H1 (cell line): Measurements from ENCODE around the gene TPD52L3. TPM values are rescaled to one million over a fixed set of nuclear protein-coding genes. Genes with fewer than 3 reads are reported as not detected.

Experiments used
- CTCF ChIA-PET: fragments of 300-600 bp; sonication (Branson Sonifier 250); formaldehyde crosslinking; loops from one replicate; lab custom pipeline; 2021; ENCODE audit not compliant: partially characterized antibody; lab: Charles Lee
- POLR2A ChIA-PET: fragments of 300-600 bp; sonication (Branson Sonifier 250); formaldehyde crosslinking; loops from one replicate; lab custom pipeline; 2021; ENCODE audit warnings: inconsistent platforms; ENCODE audit not compliant: partially characterized antibody; lab: Charles Lee
- DNase-seq, 2 experiments: peaks; one replicate each; pipeline versions ENCODE4 v3.0.0 to v3.0.0-alpha.2; 2010 to 2022; ENCODE audit warnings: low spot score in 2 of 2, low read depth in 1 of 2, mixed read lengths in 1 of 2
- FAIRE-seq: peaks from 2 replicates; lab custom pipeline; 2011; peaks lifted over from hg19 to GRCh38; lab: Jason Lieb, UNC
- H2AFZ ChIP-seq: 2 replicates; pipeline ENCODE4 v1.8.1; 2012; ENCODE audit warnings: low read length, inconsistent platforms
- H2AK5ac ChIP-seq: 2 replicates; pipeline ENCODE4 v1.6.1; 2013; ENCODE audit warnings: low read depth, low read length
- H2BK120ac ChIP-seq: replicated peaks from 2 replicates; pipeline ENCODE3; 2013; ENCODE audit warnings: low read depth, low read length, inconsistent platforms
- H2BK12ac ChIP-seq: 2 replicates; pipeline ENCODE4 v1.6.1; 2013; ENCODE audit warnings: low read depth, low read length
- H2BK15ac ChIP-seq: 2 replicates; pipeline ENCODE4 v1.6.1; 2013; ENCODE audit warnings: low read length
- H2BK20ac ChIP-seq: 2 replicates; pipeline ENCODE4 v1.6.1; 2013; ENCODE audit warnings: low read length
- H2BK5ac ChIP-seq: 2 replicates; pipeline ENCODE4 v1.6.1; 2013; ENCODE audit warnings: low read depth, low read length
- H3K14ac ChIP-seq: 2 replicates; pipeline ENCODE4 v1.6.1; 2013; ENCODE audit warnings: inconsistent platforms; ENCODE audit not compliant: insufficient read length
- H3K18ac ChIP-seq: 2 replicates; pipeline ENCODE4 v1.6.1; 2013; ENCODE audit warnings: low read length; ENCODE audit errors: extremely low read depth
- H3K23ac ChIP-seq: 2 replicates; pipeline ENCODE4 v1.6.1; 2013; ENCODE audit warnings: inconsistent platforms; ENCODE audit not compliant: insufficient read length
- H3K23me2 ChIP-seq: 2 replicates; pipeline ENCODE4 v1.6.1; 2013; ENCODE audit warnings: low read depth, low read length
- H3K27ac ChIP-seq: 2 replicates; pipeline ENCODE4 v1.6.1; 2011; ENCODE audit warnings: low read depth, low read length, inconsistent platforms
- H3K27me3 ChIP-seq, 4 experiments: replicated peaks in 1 of 4; 1 replicate in 1 of 4; 2 replicates in 3 of 4; pipeline versions ENCODE4 v1.6.1 to v1.8.1; 2011 to 2013; ENCODE audit warnings: low read length in 3 of 4, mild to moderate bottlenecking in 3 of 4, inconsistent platforms in 2 of 4, mixed read lengths in 2 of 4, moderate library complexity in 1 of 4; ENCODE audit not compliant: control insufficient read depth in 3 of 4, insufficient read depth in 3 of 4; ENCODE audit errors: extremely low read depth in 1 of 4
- H3K36me3 ChIP-seq, 4 experiments: 2 replicates each; pipeline versions ENCODE4 v1.6.1 to v1.8.1; 2011 to 2013; ENCODE audit warnings: mild to moderate bottlenecking in 4 of 4, low read length in 3 of 4, moderate library complexity in 2 of 4, control low read depth in 1 of 4, inconsistent platforms in 1 of 4; ENCODE audit not compliant: insufficient read depth in 4 of 4, control insufficient read depth in 2 of 4
- H3K4ac ChIP-seq: replicated peaks from 2 replicates; pipeline ENCODE3; 2013; ENCODE audit warnings: low read length, low read depth, mixed read lengths, inconsistent platforms; ENCODE audit not compliant: insufficient read length
- H3K4me1 ChIP-seq, 4 experiments: replicated peaks in 1 of 4; 1 replicate in 1 of 4; 2 replicates in 3 of 4; pipeline versions ENCODE4 v1.6.1 to v1.8.1; 2011 to 2013; ENCODE audit warnings: low read length in 3 of 4, inconsistent platforms in 2 of 4, mixed read lengths in 1 of 4; ENCODE audit not compliant: insufficient read depth in 4 of 4, control insufficient read depth in 3 of 4
- H3K4me2 ChIP-seq, 2 experiments: 2 replicates each; pipeline versions ENCODE4 v1.6.1 to v1.8.1; 2011 to 2013; ENCODE audit warnings: low read depth in 2 of 2, low read length in 2 of 2, control low read depth in 1 of 2, inconsistent platforms in 1 of 2, mild to moderate bottlenecking in 1 of 2; ENCODE audit not compliant: insufficient read depth in 1 of 2
- H3K4me3 ChIP-seq, 4 experiments: fragments of 200-600, 300-600 bp in 1 of 4; sonication (generic), shearing (Covaris generic), sonication (Bioruptor Twin) in 1 of 4; 2 replicates each; pipeline versions ENCODE4 v1.5.1 to v1.8.1; 2011 to 2016; ENCODE audit warnings: low read length in 4 of 4, low read depth in 3 of 4, control low read depth in 2 of 4, inconsistent platforms in 2 of 4, mild to moderate bottlenecking in 2 of 4, mixed read lengths in 1 of 4, moderate library complexity in 1 of 4; ENCODE audit not compliant: insufficient read depth in 2 of 4; ENCODE audit errors: extremely low read depth in 1 of 4
- H3K56ac ChIP-seq: replicated peaks from 2 replicates; pipeline ENCODE3; 2013; ENCODE audit warnings: low read depth, mild to moderate bottlenecking, mixed read lengths, low read length, inconsistent platforms; ENCODE audit not compliant: insufficient read length
- H3K79me1 ChIP-seq: 2 replicates; pipeline ENCODE4 v1.6.1; 2013; ENCODE audit warnings: low read depth, low read length, control low read depth
- H3K79me2 ChIP-seq, 2 experiments: 2 replicates each; pipeline versions ENCODE4 v1.6.1 to v1.8.1; 2012 to 2013; ENCODE audit warnings: low read length in 2 of 2, mild to moderate bottlenecking in 2 of 2, inconsistent platforms in 1 of 2; ENCODE audit not compliant: insufficient read depth in 2 of 2, control insufficient read depth in 1 of 2
- H3K9ac ChIP-seq, 4 experiments: replicated peaks in 1 of 4; 1 replicate in 1 of 4; 2 replicates in 3 of 4; pipeline versions ENCODE4 v1.6.1 to v1.8.1; 2011 to 2013; ENCODE audit warnings: low read depth in 3 of 4, low read length in 3 of 4, control low read depth in 2 of 4, mild to moderate bottlenecking in 2 of 4, moderate library complexity in 2 of 4, inconsistent platforms in 1 of 4; ENCODE audit errors: extremely low read depth in 1 of 4
- H3K9me3 ChIP-seq, 2 experiments: 2 replicates each; pipeline versions ENCODE4 v1.6.1 to v1.8.1; 2012 to 2013; ENCODE audit warnings: mild to moderate bottlenecking in 2 of 2, moderate library complexity in 2 of 2, control low read depth in 1 of 2, inconsistent platforms in 1 of 2, low read depth in 1 of 2, low read length in 1 of 2, mixed read lengths in 1 of 2; ENCODE audit not compliant: insufficient read depth in 2 of 2
- H4K20me1 ChIP-seq, 2 experiments: replicated peaks in 1 of 2; 2 replicates each; pipeline versions ENCODE3 to v1.8.1; 2011 to 2013; ENCODE audit warnings: inconsistent platforms in 2 of 2, low read length in 2 of 2, mild to moderate bottlenecking in 1 of 2; ENCODE audit not compliant: insufficient read depth in 2 of 2, control insufficient read depth in 1 of 2
- H4K5ac ChIP-seq: 2 replicates; pipeline ENCODE4 v1.6.1; 2013; ENCODE audit warnings: low read length, low read depth, mixed read lengths, inconsistent platforms; ENCODE audit not compliant: insufficient read length
- H4K8ac ChIP-seq: 2 replicates; pipeline ENCODE4 v1.8.0; 2013; ENCODE audit warnings: mild to moderate bottlenecking, moderate library complexity, low read length, inconsistent platforms; ENCODE audit not compliant: insufficient read depth; ENCODE audit errors: extremely low read depth
- H4K91ac ChIP-seq: replicated peaks from 2 replicates; pipeline ENCODE3; 2013; ENCODE audit warnings: low read length, mixed read lengths, inconsistent platforms; ENCODE audit not compliant: insufficient read length
- ATF3 ChIP-seq: IDR thresholded peaks from 2 replicates; pipeline ENCODE4 v1.6.1; 2011; ENCODE audit warnings: low read depth, mild to moderate bottlenecking, low read length; ENCODE audit not compliant: insufficient read depth
- HDAC2 ChIP-seq, 2 experiments: fragments of 300-600 bp in 1 of 2; sonication (generic) in 1 of 2; IDR thresholded peaks; 2 replicates each; pipeline ENCODE4 v1.6.1; 2011 to 2012; ENCODE audit warnings: low read depth in 2 of 2, low read length in 2 of 2, mild to moderate bottlenecking in 2 of 2, moderate library complexity in 2 of 2, borderline replicate concordance in 1 of 2, inconsistent platforms in 1 of 2
- KDM5A ChIP-seq: fragments of 200-600 bp; IDR thresholded peaks from 2 replicates; pipeline ENCODE4 v1.7.1; 2012; ENCODE audit warnings: mild to moderate bottlenecking, low read length, inconsistent platforms, mixed read lengths
- SIRT6 ChIP-seq: IDR thresholded peaks from one replicate; pipeline ENCODE4 v1.7.1; 2012; ENCODE audit warnings: low read length, inconsistent platforms
- TAF1 ChIP-seq: IDR thresholded peaks from 2 replicates; pipeline ENCODE4 v1.6.1; 2011; ENCODE audit warnings: mild to moderate bottlenecking, low read depth, low read length
- TEAD4 ChIP-seq: IDR thresholded peaks from 2 replicates; pipeline ENCODE4 v1.6.1; 2012; ENCODE audit warnings: low read depth, low read length, inconsistent platforms, mixed read lengths
- YY1 ChIP-seq: IDR thresholded peaks from 2 replicates; pipeline ENCODE4 v1.6.1; 2011; ENCODE audit warnings: low read depth, mild to moderate bottlenecking, low read length
- WGBS, 2 experiments: shearing (Covaris generic) in 1 of 2; methylation state at CpG; one replicate each; pipeline versions ENCODE4 v1.1.6 to v1.1.7; 2013 to 2015; ENCODE audit warnings: low lambda C conversion rate in 2 of 2, mixed read lengths in 2 of 2, inconsistent platforms in 1 of 2, low coverage in 1 of 2, missing lambda C conversion rate in 1 of 2; ENCODE audit not compliant: insufficient replicate concordance in 2 of 2, insufficient coverage in 1 of 2, insufficient read length in 1 of 2; ENCODE audit errors: extremely low coverage in 1 of 2, missing lambda C conversion rate in 1 of 2; 5-methylcytosine and 5-hydroxymethylcytosine counted together
- polyA plus RNA-seq, 7 experiments: library from polyadenylated mRNA; depleted of rRNA in 3 of 7; stranded (reverse) in 5 of 7; unstranded in 2 of 7; fragments of >200 nt in 5 of 7; fragments of 200-250 nt in 2 of 7; gene quantifications; 1 replicate in 5 of 7; 2 replicates in 1 of 7; 4 replicates in 1 of 7; pipeline versions ENCODE4 v1.2.1 to v1.2.3, GENCODE V29; 2011 to 2013; ENCODE audit warnings: missing spikeins in 2 of 7, mixed read lengths in 2 of 7
- total RNA-seq: library from RNA; stranded (reverse); fragmentation: NEBNext Ultra II Directional; extraction: Animal tissue kit (Norgen Biotek cat#: 25700); gene quantifications from 2 replicates; pipeline ENCODE4 v1.2.1, GENCODE V29; 2021
- TF ChIP-seq, protein P1 (sequence below): IDR thresholded peaks from 2 replicates; pipeline ENCODE4 v1.6.1; 2012; ENCODE audit warnings: inconsistent platforms

Gene TPD52L3
- total and polyA plus RNA-seq, 2 of the 8 experiments (the other 6 are each of a cell fraction or from before 2014, with no cell fraction given), result not detected

- H2BK12ac ChIP-seq, result no peak overlapping the region
- no peak overlapping the region for H4K91ac ChIP-seq
- H4K8ac ChIP-seq, result no peak overlapping the region
- no peak for FAIRE-seq
- H3K9me3 ChIP-seq, result no peaks in the 10 kb centered on the region
- H3K23ac ChIP-seq, result no peak overlapping the region
- no peak overlapping the region for H3K56ac ChIP-seq
- no peaks in the 10 kb centered on the region for H3K27me3 ChIP-seq
- no peak overlapping the region for H3K18ac ChIP-seq
- no peaks in the 10 kb centered on the region for H3K36me3 ChIP-seq
- no peaks in the 10 kb centered on the region for H3K23me2 ChIP-seq
- H2AK5ac ChIP-seq, result no peak overlapping the region
- WGBS, 2 experiments, result 78% methylated on average over 2 of the region's 2 CpGs; no CpG with 5 or more reads in 1 of the 2 experiments
- no peaks in the 10 kb centered on the region for H3K79me2 ChIP-seq
- H3K9ac ChIP-seq, result no peak overlapping the region
- H4K5ac ChIP-seq, result no peak overlapping the region
- H3K4me3 ChIP-seq, result no peak overlapping the region
- no peak overlapping the region for H3K4ac ChIP-seq
- ChIA-PET CTCF (interaction anchor here (0.6 to 3.5 kb wide), 16 partner anchors 9 to 311 kb away, joined by 3 to 16 read pairs (median 4); no protein-coding TSS in a partner anchor), POLR2A (interaction anchor here (1.1 kb wide), 1 partner anchor 57 kb away, joined by 5 read pairs; the partner anchor contains the start of gene UHRF2)
- H3K79me1 ChIP-seq, result no peaks in the 10 kb centered on the region
- H3K27ac ChIP-seq, result no peak overlapping the region
- H4K20me1 ChIP-seq, result no peaks in the 10 kb centered on the region
- TF ChIP-seq SIRT6, result no peak
- no peak for TF ChIP-seq KDM5A
- TF ChIP-seq, protein P1, sequence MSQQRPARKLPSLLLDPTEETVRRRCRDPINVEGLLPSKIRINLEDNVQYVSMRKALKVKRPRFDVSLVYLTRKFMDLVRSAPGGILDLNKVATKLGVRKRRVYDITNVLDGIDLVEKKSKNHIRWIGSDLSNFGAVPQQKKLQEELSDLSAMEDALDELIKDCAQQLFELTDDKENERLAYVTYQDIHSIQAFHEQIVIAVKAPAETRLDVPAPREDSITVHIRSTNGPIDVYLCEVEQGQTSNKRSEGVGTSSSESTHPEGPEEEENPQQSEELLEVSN, result no peak
- TF ChIP-seq TEAD4, result no peak
- no peak for TF ChIP-seq YY1
- TF ChIP-seq HDAC2 (IDR thresholded peaks at IDR 0.05; ENCODE audit: borderline replicate concordance in 1 of 2, low read depth in 2 of 2, low read length in 2 of 2), result no peak
- no peak for TF ChIP-seq TAF1
- TF ChIP-seq ATF3, result no peak
- no peak overlapping the region for H3K4me2 ChIP-seq
- H2BK15ac ChIP-seq, result no peak overlapping the region
- no peaks in the 10 kb centered on the region for H3K4me1 ChIP-seq
- H3K14ac ChIP-seq, result no peak overlapping the region
- H2BK5ac ChIP-seq, result no peak overlapping the region
- no peak for DNase-seq
- H2BK120ac ChIP-seq, result no peak overlapping the region
- no peak overlapping the region for H2AFZ ChIP-seq
- no peak overlapping the region for H2BK20ac ChIP-seq
Measured at GRCh38 chr9:6355728-6356127, 27.6 kb downstream of the TPD52L3 start.
